Skeletal muscle satellite cell (primary cell): ENCODE data around the gene SUN5.

ENCODE experiments used
- H3K27me3 ChIP-seq: 2 replicates; pipeline ENCODE4 v1.7.0; 2013; ENCODE audit warnings: low read length; ENCODE audit not compliant: control insufficient read depth, insufficient read depth
- H3K36me3 ChIP-seq: 2 replicates; pipeline ENCODE4 v1.7.0; 2013; ENCODE audit warnings: mild to moderate bottlenecking, control low read depth, low read length; ENCODE audit not compliant: insufficient read depth
- H3K4me1 ChIP-seq: 2 replicates; pipeline ENCODE4 v1.7.0; 2013; ENCODE audit warnings: low read length; ENCODE audit not compliant: control insufficient read depth, insufficient read depth
- H3K4me2 ChIP-seq: 2 replicates; pipeline ENCODE4 v1.7.0; 2013; ENCODE audit warnings: mild to moderate bottlenecking, low read length
- H3K4me3 ChIP-seq: 2 replicates; pipeline ENCODE4 v1.7.0; 2013; ENCODE audit warnings: low read length
- H3K9ac ChIP-seq: 2 replicates; pipeline ENCODE4 v1.7.0; 2013; ENCODE audit warnings: mild to moderate bottlenecking, low read depth, low read length, moderate library complexity
- H3K9me3 ChIP-seq: replicated peaks from 2 replicates; pipeline ENCODE4 v1.7.0; 2013; ENCODE audit warnings: mild to moderate bottlenecking, control low read depth, low read length

SUN5 gene

DNA sequence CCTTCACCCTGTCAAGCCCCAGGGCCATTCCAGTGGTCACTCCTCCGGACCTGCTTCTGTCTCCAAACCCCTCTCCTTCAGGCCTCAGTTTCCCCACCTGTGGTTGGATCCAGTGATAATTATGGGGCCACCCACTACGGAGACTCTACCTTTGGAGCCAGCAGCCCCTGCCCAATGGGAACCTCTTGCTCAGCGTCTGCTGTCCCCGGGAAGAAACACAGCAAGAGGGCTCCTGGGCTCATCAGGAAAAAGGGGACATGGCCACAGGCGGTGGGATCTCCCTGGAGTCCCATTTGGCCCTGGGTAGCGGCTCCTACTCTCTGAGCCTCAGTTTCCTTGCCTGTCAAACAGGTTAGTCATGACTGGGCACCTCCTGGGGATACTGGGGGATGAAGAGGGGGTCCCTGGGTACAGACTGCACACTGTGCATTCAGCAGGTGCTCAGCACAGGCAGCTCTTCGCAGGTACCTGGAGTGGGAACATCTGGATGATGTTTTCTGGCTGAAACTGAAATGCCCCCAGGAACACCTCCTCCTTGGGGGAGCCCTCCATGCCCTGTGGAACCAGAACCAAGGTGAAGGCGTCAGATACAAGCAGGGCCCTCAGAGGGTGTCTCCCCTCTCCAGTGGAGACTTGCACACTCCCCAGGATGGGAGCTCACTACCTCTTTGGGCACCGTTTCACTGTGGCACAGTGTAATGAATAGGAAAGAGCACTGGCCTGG is 19.4 kb downstream of the SUN5 start:
- no peaks in the 10 kb centered on the region for H3K4me1 ChIP-seq

DNA sequence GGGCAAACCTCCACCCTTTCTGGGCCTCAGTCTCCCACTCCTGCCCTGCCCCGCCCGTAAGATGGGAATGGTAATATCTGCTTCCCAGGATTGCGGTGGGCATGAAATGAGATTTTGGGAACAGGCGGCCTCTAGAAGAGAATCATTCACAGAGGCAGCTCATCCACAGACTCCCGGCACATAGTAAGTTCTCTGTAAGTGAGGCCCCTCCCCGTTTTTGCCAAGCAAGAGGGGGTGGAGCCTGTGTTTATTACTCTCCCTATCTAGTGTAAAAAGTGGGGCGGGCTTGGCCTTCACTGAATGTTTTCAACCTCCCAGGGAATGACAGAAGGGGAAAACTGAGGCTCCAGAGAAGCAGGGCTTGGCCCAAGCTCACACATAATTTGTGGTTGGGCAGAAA is 20.0 kb downstream of the SUN5 start:
- no peaks in the 10 kb centered on the region for H3K9me3 ChIP-seq
- no peak overlapping the region for H3K4me2 ChIP-seq
- peaks cover 20% of the 10 kb centered on the region for H3K27me3 ChIP-seq
- H3K36me3 ChIP-seq, result no peaks in the 10 kb centered on the region
- no peak overlapping the region for H3K4me3 ChIP-seq
- no peak overlapping the region for H3K9ac ChIP-seq
- H3K4me1 ChIP-seq, result no peaks in the 10 kb centered on the region

More for the DNA sequence above, 19.4 kb downstream of the SUN5 start:
- Histone ChIP-seq H3K36me3 (no peaks in the 10 kb centered on the region), H3K4me2 (no peak overlapping the region), H3K27me3 (peaks cover 14% of the 10 kb centered on the region), H3K4me3 (no peak overlapping the region), H3K9me3 (no peaks in the 10 kb centered on the region), H3K9ac (no peak overlapping the region)

DNA sequence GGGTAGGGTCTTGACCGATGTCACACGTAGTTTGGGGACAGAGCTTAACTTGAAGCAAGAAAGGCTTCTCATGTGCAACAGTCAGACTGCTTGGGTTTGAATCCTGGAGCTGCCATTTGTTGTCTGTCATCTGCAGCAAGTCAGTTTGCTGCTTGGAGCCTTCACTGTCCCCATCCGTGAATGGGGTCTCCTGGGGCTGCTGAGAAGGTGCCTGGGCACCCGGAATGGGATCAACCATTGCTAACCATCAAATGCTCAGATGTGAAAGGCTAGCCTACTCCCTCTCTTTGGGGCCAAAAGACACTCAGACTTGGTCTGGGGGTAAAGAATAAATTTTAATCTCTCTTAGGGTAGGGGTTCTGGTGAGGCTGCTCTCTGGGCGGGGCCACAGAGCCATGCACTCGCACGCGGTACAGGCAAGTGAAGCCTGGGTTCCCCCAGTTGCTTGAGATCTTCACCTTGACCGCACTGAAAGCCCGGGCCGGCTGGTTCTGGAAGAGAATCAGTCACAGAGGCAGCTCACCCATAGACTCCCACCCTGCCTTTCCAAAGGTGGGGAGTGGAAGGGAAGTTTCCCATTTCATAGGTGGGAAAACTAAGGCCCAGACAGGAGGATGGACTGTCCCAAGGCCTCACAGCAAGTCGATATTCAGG is 20.6 kb downstream of the SUN5 start:
- H3K4me2 ChIP-seq, result no peak overlapping the region
- no peaks in the 10 kb centered on the region for H3K9me3 ChIP-seq
- no peak overlapping the region for H3K4me3 ChIP-seq
- H3K36me3 ChIP-seq, result no peaks in the 10 kb centered on the region
- no peak overlapping the region for H3K9ac ChIP-seq
- no peaks in the 10 kb centered on the region for H3K4me1 ChIP-seq
- H3K27me3 ChIP-seq, result peaks cover 26% of the 10 kb centered on the region

GRCh38 chr20:32982617-32983458 is 21.4 kb downstream of the SUN5 start:
- no peak overlapping the region for H3K4me2 ChIP-seq

GRCh38 chr20:32980990-32981389 is 23.2 kb downstream of the SUN5 start:
- no peak overlapping the region for H3K4me2 ChIP-seq
- H3K27me3 ChIP-seq, result peaks cover 43% of the 10 kb centered on the region
- H3K4me1 ChIP-seq, result no peaks in the 10 kb centered on the region
- H3K9me3 ChIP-seq, result no peaks in the 10 kb centered on the region
- H3K9ac ChIP-seq, result no peak overlapping the region
- no peak overlapping the region for H3K4me3 ChIP-seq
- H3K36me3 ChIP-seq, result no peaks in the 10 kb centered on the region

More at GRCh38 chr20:32982617-32983458, 21.4 kb downstream of the SUN5 start:
- no peaks in the 10 kb centered on the region for H3K4me1 ChIP-seq
- peaks cover 31% of the 10 kb centered on the region for H3K27me3 ChIP-seq
- no peak overlapping the region for H3K4me3 ChIP-seq
- no peaks in the 10 kb centered on the region for H3K9me3 ChIP-seq
- no peak overlapping the region for H3K9ac ChIP-seq
- H3K36me3 ChIP-seq, result no peaks in the 10 kb centered on the region

- Histone ChIP-seq H3K9me3 (no peaks in the 10 kb centered on the region), H3K4me3 (no peak overlapping the region), H3K4me1 (no peaks in the 10 kb centered on the region), H3K27me3 (peaks cover 41% of the 10 kb centered on the region), H3K9ac (no peak overlapping the region), H3K4me2 (no peak overlapping the region), H3K36me3 (no peaks in the 10 kb centered on the region)
These were observed 23.9 kb downstream of the SUN5 start for GRCh38 chr20:32980131-32980941.

DNA sequence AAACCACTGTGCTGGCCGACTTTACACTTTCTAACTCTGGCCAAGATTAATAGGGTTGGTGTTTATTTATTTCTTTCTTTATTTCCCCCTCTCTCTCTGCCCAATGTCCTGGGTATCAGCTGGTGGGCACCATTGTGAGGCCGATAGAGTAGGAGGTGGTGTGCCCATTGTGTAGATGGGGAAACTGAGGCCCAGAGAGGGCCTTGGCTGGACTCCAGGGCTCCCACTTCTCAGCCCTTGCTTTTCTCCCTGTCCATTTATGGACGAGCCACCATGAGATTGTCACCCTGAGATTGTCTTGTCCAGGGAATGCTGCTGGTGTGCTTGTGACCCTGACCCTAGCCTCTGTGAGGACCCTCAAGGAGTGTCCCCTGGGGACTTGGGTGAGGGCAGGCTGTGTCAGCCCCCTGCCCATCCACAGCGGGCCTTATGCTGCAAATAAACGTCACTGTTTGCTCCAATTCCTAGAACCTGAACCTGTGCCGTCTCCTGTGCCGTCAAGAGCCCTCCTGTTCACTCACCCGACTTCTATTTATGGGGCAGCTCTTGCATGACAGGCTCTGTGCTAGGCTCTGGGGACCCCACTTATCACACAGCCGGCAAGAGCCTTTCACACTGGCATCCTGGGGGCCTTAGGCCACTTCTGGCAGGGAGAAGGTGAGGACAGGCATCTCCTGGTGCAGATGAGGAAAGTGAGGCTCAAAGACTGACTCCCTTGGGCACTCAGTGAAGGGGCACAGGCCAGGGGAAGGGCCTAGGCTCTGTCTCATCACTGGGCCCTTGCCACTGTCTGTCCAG is 24.8 kb downstream of the SUN5 start:
- Histone ChIP-seq H3K4me2 (no peak overlapping the region), H3K9ac (no peak overlapping the region), H3K36me3 (no peaks in the 10 kb centered on the region), H3K4me3 (no peak overlapping the region), H3K27me3 (peaks cover 42% of the 10 kb centered on the region), H3K9me3 (no peaks in the 10 kb centered on the region), H3K4me1 (no peaks in the 10 kb centered on the region)

DNA sequence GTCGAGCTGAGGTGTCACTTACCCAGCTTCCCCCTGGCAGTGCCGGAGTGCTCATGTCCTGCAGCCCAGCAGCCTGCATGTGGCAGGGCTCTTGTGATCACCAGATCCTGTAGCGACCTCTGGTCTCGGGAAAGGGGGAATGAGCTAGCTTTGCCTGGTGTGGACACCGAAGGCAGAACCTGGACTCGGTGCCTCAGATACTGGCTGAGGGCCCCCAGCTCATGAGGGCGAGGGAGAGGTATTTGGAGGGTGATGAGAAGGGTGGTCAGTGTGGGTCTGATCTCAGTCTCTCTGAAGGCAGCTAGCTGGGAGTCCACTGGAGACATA is 26.3 kb downstream of the SUN5 start:
- Histone ChIP-seq H3K9ac (no peak overlapping the region), H3K27me3 (peaks cover 47% of the 10 kb centered on the region), H3K4me2 (no peak overlapping the region), H3K9me3 (no peaks in the 10 kb centered on the region), H3K4me1 (no peaks in the 10 kb centered on the region), H3K36me3 (no peaks in the 10 kb centered on the region), H3K4me3 (no peak overlapping the region)

GRCh38 chr20:32977281-32978008 is 26.8 kb downstream of the SUN5 start:
- H3K36me3 ChIP-seq, result no peaks in the 10 kb centered on the region
- peaks cover 47% of the 10 kb centered on the region for H3K27me3 ChIP-seq
- H3K4me1 ChIP-seq, result no peaks in the 10 kb centered on the region
- no peaks in the 10 kb centered on the region for H3K9me3 ChIP-seq
- H3K4me2 ChIP-seq, result no peak overlapping the region
- H3K4me3 ChIP-seq, result no peak overlapping the region
- no peak overlapping the region for H3K9ac ChIP-seq

DNA sequence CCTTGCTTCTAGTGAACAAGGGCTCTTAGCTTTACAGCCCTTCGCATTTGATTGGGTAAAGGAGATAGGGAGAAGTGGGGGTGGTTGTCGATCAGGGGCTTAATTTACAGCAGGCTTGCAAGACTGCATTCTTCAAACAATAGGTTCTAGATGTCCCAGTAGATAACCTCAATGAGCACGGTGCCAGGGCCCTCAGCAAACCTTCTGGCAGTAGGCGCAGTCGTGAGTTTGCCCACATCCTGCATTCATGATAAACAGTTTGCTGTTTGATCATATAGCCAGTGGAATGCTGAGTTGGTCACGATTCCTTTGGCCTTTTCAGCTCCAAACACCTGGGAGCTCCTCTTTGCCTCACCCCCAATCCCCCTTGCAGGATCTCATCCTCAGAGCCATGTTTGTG is 27.5 kb downstream of the SUN5 start:
- no peak overlapping the region for H3K4me3 ChIP-seq
- no peak overlapping the region for H3K4me2 ChIP-seq
- no peaks in the 10 kb centered on the region for H3K4me1 ChIP-seq
- H3K9ac ChIP-seq, result no peak overlapping the region
- H3K9me3 ChIP-seq, result no peaks in the 10 kb centered on the region
- peaks cover 49% of the 10 kb centered on the region for H3K27me3 ChIP-seq
- no peaks in the 10 kb centered on the region for H3K36me3 ChIP-seq
